ENCODE data around the gene P3H4. TPM values are rescaled to one million over a fixed set of nuclear protein-coding genes. Genes with fewer than 3 reads are reported as not detected.

P3H4 gene
- polyA plus RNA-seq, 1 donor (not counting 4 experiments of a cell fraction or from before 2014, with no cell fraction given) = 4.2 TPM

DNA sequence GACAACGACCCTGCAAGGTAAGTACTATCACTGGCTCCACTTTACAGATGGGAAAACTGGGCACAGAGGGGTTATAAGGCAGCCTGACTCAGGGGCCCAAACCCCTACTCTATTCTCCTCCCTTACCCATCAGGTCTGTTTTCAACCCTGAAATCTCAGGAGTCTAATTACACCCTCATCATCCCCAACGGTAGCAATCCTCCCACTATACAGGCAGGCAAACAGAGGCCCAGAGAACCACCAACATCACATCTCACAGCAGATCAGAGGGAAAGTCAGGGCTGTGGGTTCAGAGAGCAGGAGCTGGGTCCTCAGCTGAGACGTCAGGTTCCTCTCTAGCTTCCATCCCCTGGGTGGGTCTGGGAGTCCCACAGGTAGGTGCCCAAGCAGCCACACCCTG lies 41.8 kb downstream of the P3H4 start:
- Histone ChIP-seq H3K36me3 (ENCODE audit: control insufficient read depth in 2 of 2, extremely low read depth in 1 of 2, insufficient read depth in 2 of 2, low read length in 2 of 2) (peaks cover 46% of the 10 kb centered on the region in 2 experiments), H4K20me1 (ENCODE audit: control insufficient read depth, extremely low read depth, insufficient read depth, low read length) (peaks cover 21% of the 10 kb centered on the region), H3K4me2 (ENCODE audit: control insufficient read depth, extremely low read depth, insufficient read depth, low read depth, low read length) (no peak overlapping the region), H3K9me3 (ENCODE audit: control insufficient read depth, low read depth, low read length) (no peaks in the 10 kb centered on the region), H3K27ac (ENCODE audit: control insufficient read depth, insufficient read depth, low read length) (no peak overlapping the region), H3K4me3 (ENCODE audit: control insufficient read depth in 2 of 3, extremely low read depth in 1 of 3, insufficient read depth in 2 of 3, low read depth in 1 of 3, low read length in 3 of 3) (no peak overlapping the region), H3K27me3 (ENCODE audit: control insufficient read depth, extremely low read depth, insufficient read depth, low read length) (no peaks in the 10 kb centered on the region), H3K79me2 (ENCODE audit: control insufficient read depth, insufficient read depth, low read length) (peaks cover 61% of the 10 kb centered on the region), H3K9ac (ENCODE audit: control insufficient read depth, extremely low read depth, insufficient read depth, low read length) (no peak overlapping the region), H3K9me1 (ENCODE audit: control insufficient read depth, extremely low read depth, insufficient read depth, low read length) (peaks cover 3% of the 10 kb centered on the region), H3K4me1 (ENCODE audit: control insufficient read depth, extremely low read depth, insufficient read depth, low read length) (peaks cover 35% of the 10 kb centered on the region), H2AFZ (ENCODE audit: control insufficient read depth, low read length) (no peak overlapping the region)
- dilution Hi-C loops (cut with MboI; ENCODE audit: extremely low pct_ligation_motif_present, low sequenced_read_pairs) = no loop called here
- no peak for TF ChIP-seq EZH2 (IDR thresholded peaks at IDR 0.05; ENCODE audit: low read length)
- TF ChIP-seq, protein P1, sequence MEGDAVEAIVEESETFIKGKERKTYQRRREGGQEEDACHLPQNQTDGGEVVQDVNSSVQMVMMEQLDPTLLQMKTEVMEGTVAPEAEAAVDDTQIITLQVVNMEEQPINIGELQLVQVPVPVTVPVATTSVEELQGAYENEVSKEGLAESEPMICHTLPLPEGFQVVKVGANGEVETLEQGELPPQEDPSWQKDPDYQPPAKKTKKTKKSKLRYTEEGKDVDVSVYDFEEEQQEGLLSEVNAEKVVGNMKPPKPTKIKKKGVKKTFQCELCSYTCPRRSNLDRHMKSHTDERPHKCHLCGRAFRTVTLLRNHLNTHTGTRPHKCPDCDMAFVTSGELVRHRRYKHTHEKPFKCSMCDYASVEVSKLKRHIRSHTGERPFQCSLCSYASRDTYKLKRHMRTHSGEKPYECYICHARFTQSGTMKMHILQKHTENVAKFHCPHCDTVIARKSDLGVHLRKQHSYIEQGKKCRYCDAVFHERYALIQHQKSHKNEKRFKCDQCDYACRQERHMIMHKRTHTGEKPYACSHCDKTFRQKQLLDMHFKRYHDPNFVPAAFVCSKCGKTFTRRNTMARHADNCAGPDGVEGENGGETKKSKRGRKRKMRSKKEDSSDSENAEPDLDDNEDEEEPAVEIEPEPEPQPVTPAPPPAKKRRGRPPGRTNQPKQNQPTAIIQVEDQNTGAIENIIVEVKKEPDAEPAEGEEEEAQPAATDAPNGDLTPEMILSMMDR (optimal IDR thresholded peaks at IDR 0.05 in 1 of 3, IDR thresholded peaks at IDR 0.05 in 1 of 3, conservative IDR thresholded peaks at IDR 0.05 in 1 of 3; ENCODE audit: extremely low read depth in 1 of 3, insufficient read depth in 2 of 3, low read length in 3 of 3) = no peak
- no peak for FAIRE-seq
- no peak for DNase-seq (ENCODE audit: low read depth, low spot score)

DNA sequence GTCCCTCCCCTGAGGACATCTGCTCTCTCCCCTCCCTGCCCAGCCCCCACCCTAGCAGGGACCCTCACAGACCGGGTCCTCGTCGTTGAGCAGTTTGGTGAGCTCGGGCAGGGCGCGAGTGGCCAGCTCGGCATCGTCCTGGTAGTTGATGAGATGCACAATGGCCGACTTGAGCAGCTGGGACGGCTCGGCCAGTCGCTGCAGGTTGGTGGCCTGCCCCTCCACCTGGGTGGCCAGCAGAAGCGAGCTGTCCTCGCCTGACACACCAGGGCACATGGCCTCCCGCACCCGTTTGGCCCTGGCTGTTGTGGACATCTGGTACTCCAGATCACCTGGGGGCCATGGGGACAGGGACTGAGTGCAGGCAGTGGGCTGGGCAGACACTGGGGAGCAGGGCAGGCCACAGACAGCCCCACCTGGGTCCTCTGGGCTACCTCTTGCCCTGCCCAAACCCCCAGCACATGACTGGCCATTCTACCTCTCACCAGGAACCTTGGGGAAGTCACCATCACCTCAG lies 42.3 kb downstream of the P3H4 start:
- Histone ChIP-seq H2AFZ (ENCODE audit: control insufficient read depth, low read length) (no peak overlapping the region), H3K9me1 (ENCODE audit: control insufficient read depth, extremely low read depth, insufficient read depth, low read length) (peaks cover 3% of the 10 kb centered on the region), H3K79me2 (ENCODE audit: control insufficient read depth, insufficient read depth, low read length) (peaks cover 60% of the 10 kb centered on the region), H3K4me2 (ENCODE audit: control insufficient read depth, extremely low read depth, insufficient read depth, low read depth, low read length) (no peak overlapping the region), H3K27ac (ENCODE audit: control insufficient read depth, insufficient read depth, low read length) (no peak overlapping the region), H3K4me1 (ENCODE audit: control insufficient read depth, extremely low read depth, insufficient read depth, low read length) (peaks cover 30% of the 10 kb centered on the region), H3K9ac (ENCODE audit: control insufficient read depth, extremely low read depth, insufficient read depth, low read length) (no peak overlapping the region), H3K27me3 (ENCODE audit: control insufficient read depth, extremely low read depth, insufficient read depth, low read length) (no peaks in the 10 kb centered on the region), H4K20me1 (ENCODE audit: control insufficient read depth, extremely low read depth, insufficient read depth, low read length) (peaks cover 21% of the 10 kb centered on the region), H3K36me3 (ENCODE audit: control insufficient read depth in 2 of 2, extremely low read depth in 1 of 2, insufficient read depth in 2 of 2, low read length in 2 of 2) (peaks cover 49 to 52% of the 10 kb centered on the region in 2 experiments), H3K4me3 (ENCODE audit: control insufficient read depth in 2 of 3, extremely low read depth in 1 of 3, insufficient read depth in 2 of 3, low read depth in 1 of 3, low read length in 3 of 3) (no peak overlapping the region), H3K9me3 (ENCODE audit: control insufficient read depth, low read depth, low read length) (no peaks in the 10 kb centered on the region)
- no peak for TF ChIP-seq EZH2 (IDR thresholded peaks at IDR 0.05; ENCODE audit: low read length)
- TF ChIP-seq, protein P1 (optimal IDR thresholded peaks at IDR 0.05 in 1 of 3, IDR thresholded peaks at IDR 0.05 in 1 of 3, conservative IDR thresholded peaks at IDR 0.05 in 1 of 3; ENCODE audit: extremely low read depth in 1 of 3, insufficient read depth in 2 of 3, low read length in 3 of 3) = no peak
- no peak for FAIRE-seq
- DNase-seq (ENCODE audit: low read depth, low spot score) = no peak
- dilution Hi-C loops (cut with MboI; ENCODE audit: extremely low pct_ligation_motif_present, low sequenced_read_pairs) = no loop called here
